Upper lobe of left lung (tissue), 4 donors: ENCODE measurements around the gene TSC22D4.
"Not testable (repeated sequence)": the region's sequence is repeated elsewhere in the genome, so short reads cannot be mapped to it uniquely, and the experiment has no call there.

Source experiments
- CTCF ChIP-seq, 6 experiments: fragments of 450-650 bp in 4 of 6; fragments of 200-600 bp in 2 of 6; sonication (generic) in 2 of 6; IDR thresholded peaks; one replicate each; pipeline ENCODE4 v1.5.1; 2016 to 2019; ENCODE audit warnings: antibody characterized with exemption in 6 of 6
- EP300 ChIP-seq, 4 donors: sonication (generic); formaldehyde crosslinking; IDR thresholded peaks; one replicate each; pipeline ENCODE4 v1.5.1; 2017; ENCODE audit warnings: antibody characterized with exemption in 4 of 4, control low read depth in 2 of 4
- POLR2A ChIP-seq, 4 donors: fragments of 450-650 bp; IDR thresholded peaks; one replicate each; pipeline ENCODE4 v1.5.1; 2016 to 2017; ENCODE audit warnings: antibody characterized with exemption in 4 of 4, mild to moderate bottlenecking in 2 of 4
- POLR2AphosphoS5 ChIP-seq, 2 donors: sonication (generic); formaldehyde crosslinking; IDR thresholded peaks; one replicate each; pipeline ENCODE4 v1.5.1; 2017; ENCODE audit warnings: antibody characterized with exemption in 2 of 2

- TF ChIP-seq CTCF, POLR2AphosphoS5, POLR2A, EP300 (IDR thresholded peaks at IDR 0.05): not testable (repeated sequence)
Measured at GRCh38 chr7:100500743-100501142, 21.7 kb upstream of the TSC22D4 start.
